DND-41 (cell line): Measurements from ENCODE around the gene PLEKHO2.

Source experiments
- ATAC-seq: fragments of 200-7000 bp; cut with Tn5 transposase; 3 replicates; pipeline ENCODE4 v1.9.1; 2021; ENCODE audit warnings: low read depth; ENCODE audit not compliant: insufficient read depth
- DNase-seq: peaks from one replicate; pipeline ENCODE4 v3.0.0-alpha.2; 2020
- H2AFZ ChIP-seq: 2 replicates; pipeline ENCODE4 v1.6.0; 2012; ENCODE audit warnings: low read depth, low read length
- H3K27ac ChIP-seq: 2 replicates; pipeline ENCODE4 v1.5.1; 2012; ENCODE audit warnings: low read length, inconsistent platforms
- H3K27me3 ChIP-seq: fragments of 200-600 bp; sonication (generic); 2 replicates; pipeline ENCODE4 v1.6.0; 2012; ENCODE audit warnings: low read length, mild to moderate bottlenecking, inconsistent platforms; ENCODE audit not compliant: insufficient read depth, poor library complexity
- H3K36me3 ChIP-seq: 2 replicates; pipeline ENCODE4 v1.5.1; 2012; ENCODE audit warnings: low read length, inconsistent platforms; ENCODE audit not compliant: insufficient read depth
- H3K4me1 ChIP-seq: 2 replicates; pipeline ENCODE4 v1.5.1; 2012; ENCODE audit warnings: mild to moderate bottlenecking, low read length; ENCODE audit not compliant: insufficient read depth
- H3K4me2 ChIP-seq: 2 replicates; pipeline ENCODE4 v1.6.0; 2012; ENCODE audit warnings: mild to moderate bottlenecking, moderate library complexity, low read length, inconsistent platforms; ENCODE audit not compliant: insufficient read depth
- H3K4me3 ChIP-seq, 2 experiments: fragments of 200-600 bp in 1 of 2; shearing (Covaris generic) in 1 of 2; 2 replicates each; pipeline ENCODE4 v1.5.1; 2012 to 2016; ENCODE audit warnings: inconsistent platforms in 2 of 2, low read length in 2 of 2, mild to moderate bottlenecking in 2 of 2, low read depth in 1 of 2, moderate library complexity in 1 of 2
- H3K79me2 ChIP-seq: 2 replicates; pipeline ENCODE4 v1.6.0; 2012; ENCODE audit warnings: low read length, inconsistent platforms; ENCODE audit not compliant: insufficient read depth
- H3K9ac ChIP-seq: 2 replicates; pipeline ENCODE4 v1.6.0; 2012; ENCODE audit warnings: low read depth, mild to moderate bottlenecking, inconsistent platforms, low read length, moderate library complexity
- H3K9me3 ChIP-seq: 2 replicates; pipeline ENCODE4 v1.5.1; 2012; ENCODE audit warnings: low read length, moderate library complexity, mild to moderate bottlenecking, inconsistent platforms; ENCODE audit not compliant: insufficient read depth, severe bottlenecking
- H4K20me1 ChIP-seq: 2 replicates; pipeline ENCODE4 v1.6.0; 2012; ENCODE audit warnings: low read length; ENCODE audit not compliant: insufficient read depth
- EZH2 ChIP-seq: IDR thresholded peaks from 3 replicates; pipeline ENCODE4 v1.6.1; 2012; ENCODE audit warnings: borderline replicate concordance, low read depth, mild to moderate bottlenecking, moderate library complexity, low read length, inconsistent platforms; ENCODE audit not compliant: severe bottlenecking
- TF ChIP-seq, protein P1 (sequence below): IDR thresholded peaks from 2 replicates; pipeline ENCODE4 v1.5.1; 2012; ENCODE audit warnings: borderline replicate concordance, low read length, moderate library complexity, mild to moderate bottlenecking; ENCODE audit not compliant: poor library complexity, severe bottlenecking; ENCODE audit errors: extremely low read depth

Gene PLEKHO2

DNA sequence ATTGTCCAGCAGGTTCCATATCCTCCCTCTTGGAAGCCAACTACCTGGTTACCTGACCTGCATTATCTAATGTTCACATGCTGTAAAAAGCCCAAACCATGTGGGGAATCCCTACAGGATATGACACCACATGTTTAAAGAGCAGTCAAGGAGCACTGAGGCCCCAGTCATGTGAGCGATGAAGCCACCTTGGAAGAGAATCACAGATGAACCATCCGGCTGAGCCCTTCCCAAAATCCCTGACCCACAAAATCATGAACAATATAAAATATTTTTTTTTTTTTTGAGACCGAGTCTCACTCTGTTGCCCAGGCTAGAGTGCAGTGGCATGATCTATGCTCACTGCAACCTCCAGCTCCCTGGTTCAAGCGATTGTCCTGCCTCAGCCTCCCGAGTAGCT lies 59.4 kb downstream of the PLEKHO2 start:
- Histone ChIP-seq H3K27me3 (no peaks in the 10 kb centered on the region), H3K9ac (no peak overlapping the region), H2AFZ (no peak overlapping the region), H3K4me1 (peaks cover 3% of the 10 kb centered on the region), H3K79me2 (no peaks in the 10 kb centered on the region), H3K4me2 (no peak overlapping the region), H4K20me1 (no peaks in the 10 kb centered on the region), H3K36me3 (no peaks in the 10 kb centered on the region), H3K4me3 (no peak overlapping the region), H3K9me3 (no peaks in the 10 kb centered on the region), H3K27ac (no peak overlapping the region)
- DNase-seq = no peak
- TF ChIP-seq, protein P1, sequence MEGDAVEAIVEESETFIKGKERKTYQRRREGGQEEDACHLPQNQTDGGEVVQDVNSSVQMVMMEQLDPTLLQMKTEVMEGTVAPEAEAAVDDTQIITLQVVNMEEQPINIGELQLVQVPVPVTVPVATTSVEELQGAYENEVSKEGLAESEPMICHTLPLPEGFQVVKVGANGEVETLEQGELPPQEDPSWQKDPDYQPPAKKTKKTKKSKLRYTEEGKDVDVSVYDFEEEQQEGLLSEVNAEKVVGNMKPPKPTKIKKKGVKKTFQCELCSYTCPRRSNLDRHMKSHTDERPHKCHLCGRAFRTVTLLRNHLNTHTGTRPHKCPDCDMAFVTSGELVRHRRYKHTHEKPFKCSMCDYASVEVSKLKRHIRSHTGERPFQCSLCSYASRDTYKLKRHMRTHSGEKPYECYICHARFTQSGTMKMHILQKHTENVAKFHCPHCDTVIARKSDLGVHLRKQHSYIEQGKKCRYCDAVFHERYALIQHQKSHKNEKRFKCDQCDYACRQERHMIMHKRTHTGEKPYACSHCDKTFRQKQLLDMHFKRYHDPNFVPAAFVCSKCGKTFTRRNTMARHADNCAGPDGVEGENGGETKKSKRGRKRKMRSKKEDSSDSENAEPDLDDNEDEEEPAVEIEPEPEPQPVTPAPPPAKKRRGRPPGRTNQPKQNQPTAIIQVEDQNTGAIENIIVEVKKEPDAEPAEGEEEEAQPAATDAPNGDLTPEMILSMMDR = no peak
- TF ChIP-seq EZH2 = no peak
- no peak for ATAC-seq

DNA sequence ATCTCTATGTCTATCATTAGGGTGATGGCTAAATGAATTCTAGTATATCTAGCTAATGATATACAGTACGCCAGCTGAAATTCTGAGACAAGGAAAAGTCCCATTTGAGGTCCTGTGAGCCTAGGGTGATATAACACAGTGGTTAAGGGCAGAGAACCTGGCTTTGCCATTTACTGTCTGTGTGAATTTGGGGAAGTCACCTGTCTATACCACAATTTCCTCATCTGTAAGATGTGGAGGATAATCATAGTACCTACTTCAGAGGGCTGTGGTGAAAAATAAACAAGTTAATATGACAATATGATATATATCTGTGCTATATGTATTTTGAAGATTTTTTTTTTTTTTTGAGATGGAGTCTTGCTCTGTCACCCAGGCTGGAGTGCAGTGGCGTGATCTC lies 60.2 kb downstream of the PLEKHO2 start:
- H3K9ac ChIP-seq = no peak overlapping the region
- no peak overlapping the region for H3K4me2 ChIP-seq
- no peak overlapping the region for H3K4me3 ChIP-seq
- no peaks in the 10 kb centered on the region for H3K9me3 ChIP-seq
- H3K4me1 ChIP-seq = no peaks in the 10 kb centered on the region
- H2AFZ ChIP-seq = no peak overlapping the region
- no peaks in the 10 kb centered on the region for H3K79me2 ChIP-seq
- no peak for TF ChIP-seq EZH2
- TF ChIP-seq, protein P1 = no peak
- H3K36me3 ChIP-seq = no peaks in the 10 kb centered on the region
- DNase-seq (no peak), ATAC-seq (peak; percentile 44; the same call in 2 of the 3 replicates)
- H3K27ac ChIP-seq = no peak overlapping the region
- H4K20me1 ChIP-seq = no peaks in the 10 kb centered on the region
- H3K27me3 ChIP-seq = no peaks in the 10 kb centered on the region

DNA sequence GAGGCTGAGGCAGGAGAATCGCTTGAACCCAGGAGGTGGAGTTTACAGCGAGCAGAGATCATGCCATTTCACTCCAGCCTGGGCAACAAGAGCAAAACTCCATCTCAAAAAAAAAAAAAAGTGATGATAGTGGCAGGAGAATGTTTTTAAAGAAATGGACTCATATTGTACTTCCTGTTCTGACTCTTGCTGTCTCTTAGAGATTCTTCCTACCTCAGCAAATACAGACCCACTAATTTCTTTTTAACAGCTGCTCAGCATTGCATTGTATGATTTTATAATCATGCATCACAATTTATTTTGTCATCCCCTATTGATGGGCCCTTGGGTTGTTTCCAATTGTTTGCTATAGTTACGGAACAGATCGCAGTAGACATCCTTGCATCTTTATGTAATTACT lies 61.1 kb downstream of the PLEKHO2 start:
- H4K20me1 ChIP-seq = no peaks in the 10 kb centered on the region
- no peak overlapping the region for H2AFZ ChIP-seq
- DNase-seq (no peak), ATAC-seq (no peak)
- no peaks in the 10 kb centered on the region for H3K36me3 ChIP-seq
- no peak for TF ChIP-seq EZH2
- TF ChIP-seq, protein P1 = no peak
- no peaks in the 10 kb centered on the region for H3K4me1 ChIP-seq
- no peak overlapping the region for H3K27ac ChIP-seq
- H3K27me3 ChIP-seq = no peaks in the 10 kb centered on the region
- H3K4me2 ChIP-seq = no peak overlapping the region
- no peak overlapping the region for H3K4me3 ChIP-seq
- H3K9me3 ChIP-seq = no peaks in the 10 kb centered on the region
- no peak overlapping the region for H3K9ac ChIP-seq
- no peaks in the 10 kb centered on the region for H3K79me2 ChIP-seq
